HepG2 (cell line): ENCODE data around the gene OSBPL5. TPM values are rescaled to one million over a fixed set of nuclear protein-coding genes. Genes with fewer than 3 reads are reported as not detected.

Source experiments
- ATAC-seq: fragments of 200-7000 bp; cut with Tn5 transposase; 3 replicates; pipeline ENCODE4 v1.9.1; 2020; ENCODE audit warnings: mild to moderate bottlenecking, moderate library complexity
- BruUV-seq: library from RNA; stranded (reverse); fragments of 400-500 nt; replicated peaks from 2 replicates; lab custom pipeline; 2021; lab: Mats Ljungman, UMichigan
- CTCF ChIA-PET: fragments of 300-600 bp; formaldehyde crosslinking; extraction: SDS; loops from one replicate; lab custom pipeline; 2021; ENCODE audit warnings: low total read pairs, inconsistent platforms, low intra/inter-chr PET ratio; lab: Yijun Ruan, JAX
- POLR2A ChIA-PET: fragments of 350-600 bp; sonication (Branson Sonifier 250); formaldehyde crosslinking; loops from one replicate; lab custom pipeline; 2020; ENCODE audit warnings: antibody characterized with exemption, inconsistent platforms; lab: Yijun Ruan, JAX
- DNase-seq: peaks from one replicate; pipeline ENCODE4 v3.0.0-alpha.2; 2015; ENCODE audit warnings: low spot score
- FAIRE-seq: peaks from 3 replicates; lab custom pipeline; 2011; peaks lifted over from hg19 to GRCh38; lab: Jason Lieb, UNC
- H2AFZ ChIP-seq: one replicate; pipeline ENCODE4 v1.6.1; 2011; ENCODE audit warnings: low read length, inconsistent platforms
- H3K27ac ChIP-seq: fragments of 300-600 bp; 3 replicates; pipeline ENCODE4 v1.8.0; 2011; ENCODE audit warnings: mixed run types, mild to moderate bottlenecking, mixed read lengths, low read length, inconsistent platforms; ENCODE audit not compliant: insufficient read depth; ENCODE audit errors: extremely low read length
- H3K27me3 ChIP-seq, 2 experiments: fragments of 200-600 bp in 1 of 2; 2 replicates in 1 of 2; 3 replicates in 1 of 2; pipeline versions ENCODE4 v1.6.0 to v1.8.0; 2011; ENCODE audit warnings: low read length in 2 of 2, mild to moderate bottlenecking in 2 of 2, moderate library complexity in 2 of 2, inconsistent platforms in 1 of 2; ENCODE audit not compliant: insufficient read depth in 2 of 2, control insufficient read depth in 1 of 2
- H3K36me3 ChIP-seq, 2 experiments: fragments of 200-600 bp in 1 of 2; replicated peaks in 1 of 2; 2 replicates in 1 of 2; 3 replicates in 1 of 2; pipeline versions ENCODE4 v1.5.1 to v1.8.0; 2011; ENCODE audit warnings: low read length in 2 of 2, inconsistent platforms in 1 of 2; ENCODE audit not compliant: insufficient read depth in 2 of 2, control insufficient read depth in 1 of 2
- H3K4me1 ChIP-seq: 2 replicates; pipeline ENCODE4 v1.5.1; 2012; ENCODE audit warnings: low read length, inconsistent platforms; ENCODE audit not compliant: insufficient read depth
- H3K4me2 ChIP-seq: 2 replicates; pipeline ENCODE4 v1.6.0; 2011; ENCODE audit warnings: low read depth, low read length, inconsistent platforms
- H3K4me3 ChIP-seq, 3 experiments: fragments of 200-600 bp in 1 of 3; sonication (generic), shearing (Covaris generic) in 1 of 3; replicated peaks in 1 of 3; 2 replicates each; pipeline ENCODE4 v1.5.1; 2011 to 2016; ENCODE audit warnings: low read length in 3 of 3, inconsistent platforms in 2 of 3, low read depth in 2 of 3, mild to moderate bottlenecking in 2 of 3, control low read depth in 1 of 3, mixed read lengths in 1 of 3; ENCODE audit not compliant: insufficient read depth in 1 of 3
- H3K79me2 ChIP-seq: one replicate; pipeline ENCODE4 v1.6.1; 2011; ENCODE audit warnings: low read length, inconsistent platforms; ENCODE audit not compliant: insufficient read depth
- H3K9ac ChIP-seq: 2 replicates; pipeline ENCODE4 v1.6.0; 2011; ENCODE audit warnings: mild to moderate bottlenecking, low read depth, low read length, inconsistent platforms; ENCODE audit not compliant: insufficient read depth
- H3K9me3 ChIP-seq: 2 replicates; pipeline ENCODE4 v1.5.1; 2012; ENCODE audit warnings: mild to moderate bottlenecking, low read length
- H4K20me1 ChIP-seq: 2 replicates; pipeline ENCODE4 v1.6.0; 2011; ENCODE audit warnings: inconsistent platforms, mild to moderate bottlenecking, low read length, moderate library complexity; ENCODE audit not compliant: insufficient read depth
- AHR ChIP-seq: IDR thresholded peaks from 2 replicates; pipeline ENCODE4 v1.6.1; 2018; ENCODE audit warnings: missing genetic modification reagents, missing compliant biosample characterization
- CEBPG ChIP-seq: IDR thresholded peaks from 2 replicates; pipeline ENCODE4 v1.6.1; 2016
- CHD4 ChIP-seq: fragments of 200-600 bp; sonication (generic); IDR thresholded peaks from 2 replicates; pipeline ENCODE4 v1.7.0; 2017; ENCODE audit warnings: mild to moderate bottlenecking, low read length, borderline replicate concordance
- ONECUT2 ChIP-seq: sonication (generic); formaldehyde crosslinking; IDR thresholded peaks from 2 replicates; pipeline ENCODE4 v1.4.0; 2020; ENCODE audit warnings: missing genetic modification reagents
- RAD51 ChIP-seq: fragments of 450-650 bp; IDR thresholded peaks from 2 replicates; pipeline ENCODE4 v1.6.1; 2016; ENCODE audit warnings: borderline replicate concordance
- RFX1 ChIP-seq: fragments of 450-650 bp; IDR thresholded peaks from 2 replicates; pipeline ENCODE4 v1.6.1; 2017
- U2AF1 ChIP-seq: fragments of 200-400 bp; formaldehyde crosslinking; optimal IDR thresholded peaks from 2 replicates; pipeline ENCODE3; 2017; ENCODE audit warnings: mild to moderate bottlenecking, low read depth, low read length
- ZNF709 ChIP-seq: sonication (generic); formaldehyde crosslinking; IDR thresholded peaks from 2 replicates; pipeline ENCODE4 v1.5.0; 2020; ENCODE audit warnings: mild to moderate bottlenecking, missing genetic modification reagents
- WGBS: methylation state at CpG from one replicate; pipeline ENCODE4 v1.1.6; 2017; ENCODE audit warnings: low lambda C conversion rate; 5-methylcytosine and 5-hydroxymethylcytosine counted together
- in situ Hi-C: cut with HindIII; loops from 2 replicates; pipeline ENCODE4 v1.10.0; 2017; ENCODE audit warnings: low pct_unique_long_range_greater_than_20kb; ENCODE audit not compliant: extremely low pct_ligation_motif_present
- intact Hi-C: fragments of 100-400 bp; cut with micrococcal nuclease; formaldehyde crosslinking; loops from one replicate; pipeline ENCODE4 v1.10.0; 2022; ENCODE audit not compliant: unreplicated experiment
- polyA plus RNA-seq, 8 experiments: library from polyadenylated mRNA; depleted of rRNA in 3 of 8; stranded (reverse) in 7 of 8; unstranded in 1 of 8; fragments of >200 nt; fragmentation: Illumina TruSeq in 4 of 8; extraction: Trizol in 4 of 8; gene quantifications; 2 replicates each; pipeline versions ENCODE4 v1.2.1 to v1.2.3, GENCODE V29; 2011 to 2016; ENCODE audit warnings: low read depth in 4 of 8, missing spikeins in 1 of 8, mixed read lengths in 1 of 8; ENCODE audit not compliant: insufficient read depth in 1 of 8
- total RNA-seq, 5 experiments: library from RNA; depleted of rRNA; stranded (reverse); fragments of >200 nt; fragmentation: Illumina TruSeq; extraction: Trizol; gene quantifications; 2 replicates each; pipeline ENCODE4 v1.2.3, GENCODE V29; 2016; ENCODE audit warnings: low read depth in 1 of 5
- TF ChIP-seq, protein P1 (sequence below), 2 experiments: sonication (generic) in 1 of 2; formaldehyde crosslinking in 1 of 2; IDR thresholded peaks; 2 replicates each; pipeline versions ENCODE4 v1.5.1 to v1.6.1; 2011 to 2020; ENCODE audit warnings: borderline replicate concordance in 1 of 2, low read depth in 1 of 2, low read length in 1 of 2, mild to moderate bottlenecking in 1 of 2, missing genetic modification reagents in 1 of 2, moderate library complexity in 1 of 2

OSBPL5 gene
- total and polyA plus RNA-seq, 2 of the 13 experiments (the other 11 are each of a cell fraction or from before 2014, with no cell fraction given): not detected

DNA sequence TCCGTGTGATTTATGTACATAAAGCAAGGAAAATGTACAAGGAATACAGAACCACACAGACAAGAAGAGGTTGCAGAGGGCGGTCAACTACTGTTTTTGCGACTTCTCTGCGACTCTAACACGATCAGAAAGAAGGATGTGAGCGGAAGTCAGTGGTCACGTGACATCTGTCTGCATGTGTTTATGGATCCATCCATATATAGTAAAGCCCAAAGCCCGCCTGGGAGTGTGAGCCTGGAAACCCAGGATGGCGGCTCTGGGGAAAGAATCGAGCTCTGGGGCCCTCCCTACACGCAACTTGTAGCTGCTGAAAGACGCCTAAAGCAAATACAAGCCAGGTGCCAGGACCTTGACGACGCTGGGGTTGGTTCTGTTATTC, 8.8 kb downstream of the OSBPL5 start:
- Histone ChIP-seq H3K27me3 (peaks cover 16 to 93% of the 10 kb centered on the region in 2 experiments), H4K20me1 (no peaks in the 10 kb centered on the region; the same call in 1 of the 2 replicates), H3K79me2 (no peaks in the 10 kb centered on the region), H3K36me3 (no peaks in the 10 kb centered on the region), H3K4me2 (no peak overlapping the region), H3K9me3 (no peaks in the 10 kb centered on the region)
- CTCF ChIA-PET: no interaction called here
- POLR2A ChIA-PET: no interaction called here
- no TSS peak for BruUV-seq
- DNase-seq (no peak), ATAC-seq (no peak)
- TF ChIP-seq ZNF709 (no peak), CHD4 (no peak), CEBPG (CRISPR knock-in tag) (no peak), RFX1 (no peak), RAD51 (peak; percentile 79), AHR (CRISPR knock-in tag) (no peak), U2AF1 (no peak), ONECUT2 (CRISPR knock-in tag) (no peak)
- TF ChIP-seq, protein P1, sequence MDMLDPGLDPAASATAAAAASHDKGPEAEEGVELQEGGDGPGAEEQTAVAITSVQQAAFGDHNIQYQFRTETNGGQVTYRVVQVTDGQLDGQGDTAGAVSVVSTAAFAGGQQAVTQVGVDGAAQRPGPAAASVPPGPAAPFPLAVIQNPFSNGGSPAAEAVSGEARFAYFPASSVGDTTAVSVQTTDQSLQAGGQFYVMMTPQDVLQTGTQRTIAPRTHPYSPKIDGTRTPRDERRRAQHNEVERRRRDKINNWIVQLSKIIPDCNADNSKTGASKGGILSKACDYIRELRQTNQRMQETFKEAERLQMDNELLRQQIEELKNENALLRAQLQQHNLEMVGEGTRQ (IDR thresholded peaks at IDR 0.05; ENCODE audit: low read depth, low read length): peak; percentile 73
- TF ChIP-seq, protein P1 (CRISPR knock-in tag; IDR thresholded peaks at IDR 0.05; ENCODE audit: borderline replicate concordance): no peak
- TF ChIP-seq, all 625 proteins: peak for 2
- no peak for FAIRE-seq
- Histone ChIP-seq H3K4me3 (no peak overlapping the region), H3K4me1 (no peaks in the 10 kb centered on the region), H2AFZ (no peak overlapping the region), H3K27ac (no peak overlapping the region), H3K9ac (no peak overlapping the region)
- in situ Hi-C loops: no loop called here
- intact Hi-C loops: no loop called here
- WGBS: 38% methylated on average over 13 of the region's 14 CpGs
